ENCODE measurements around the gene AHCYL2.

DNA sequence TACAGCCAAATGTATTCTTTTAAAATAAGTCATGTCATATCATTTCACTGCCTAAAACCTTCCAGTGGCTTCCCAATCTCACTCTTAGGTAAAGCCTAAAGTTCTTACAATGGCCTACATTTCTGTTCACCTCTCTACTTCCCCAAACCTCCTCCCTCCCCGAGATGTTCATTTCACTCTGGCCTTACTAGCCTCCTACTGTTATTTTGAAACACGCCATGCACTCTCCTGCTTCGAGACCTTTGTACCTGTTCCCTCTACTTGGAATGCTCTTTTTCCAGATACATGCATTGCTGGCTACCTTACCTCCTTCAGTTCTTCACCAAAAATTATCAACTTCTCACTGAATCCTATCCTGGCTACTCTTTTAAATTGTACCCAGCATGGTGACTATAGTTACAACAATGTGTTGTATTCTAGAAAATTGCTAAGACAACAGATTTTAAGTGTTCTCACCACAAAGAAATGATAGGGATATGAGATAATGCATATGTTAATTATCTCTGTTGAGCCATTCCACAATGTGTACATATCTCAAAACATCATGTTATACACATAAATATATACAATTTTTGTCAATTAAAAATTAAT lies 158.8 kb downstream of the AHCYL2 start:
- TF ChIP-seq, protein P1, sequence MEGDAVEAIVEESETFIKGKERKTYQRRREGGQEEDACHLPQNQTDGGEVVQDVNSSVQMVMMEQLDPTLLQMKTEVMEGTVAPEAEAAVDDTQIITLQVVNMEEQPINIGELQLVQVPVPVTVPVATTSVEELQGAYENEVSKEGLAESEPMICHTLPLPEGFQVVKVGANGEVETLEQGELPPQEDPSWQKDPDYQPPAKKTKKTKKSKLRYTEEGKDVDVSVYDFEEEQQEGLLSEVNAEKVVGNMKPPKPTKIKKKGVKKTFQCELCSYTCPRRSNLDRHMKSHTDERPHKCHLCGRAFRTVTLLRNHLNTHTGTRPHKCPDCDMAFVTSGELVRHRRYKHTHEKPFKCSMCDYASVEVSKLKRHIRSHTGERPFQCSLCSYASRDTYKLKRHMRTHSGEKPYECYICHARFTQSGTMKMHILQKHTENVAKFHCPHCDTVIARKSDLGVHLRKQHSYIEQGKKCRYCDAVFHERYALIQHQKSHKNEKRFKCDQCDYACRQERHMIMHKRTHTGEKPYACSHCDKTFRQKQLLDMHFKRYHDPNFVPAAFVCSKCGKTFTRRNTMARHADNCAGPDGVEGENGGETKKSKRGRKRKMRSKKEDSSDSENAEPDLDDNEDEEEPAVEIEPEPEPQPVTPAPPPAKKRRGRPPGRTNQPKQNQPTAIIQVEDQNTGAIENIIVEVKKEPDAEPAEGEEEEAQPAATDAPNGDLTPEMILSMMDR (IDR thresholded peaks at IDR 0.05): no peak
- no peak for TF ChIP-seq POLR2A (IDR thresholded peaks at IDR 0.05)

Data from adrenal gland (tissue), 5 donors.